SK-N-SH (cell line): Measurements from ENCODE around the gene SLC34A1. TPM values are rescaled to one million over a fixed set of nuclear protein-coding genes. Genes with fewer than 3 reads are reported as not detected.
A peak's percentile ranks its signal among the peaks of the same experiment; 100 is the strongest.

ENCODE experiments used
- CTCF ChIA-PET: fragments of 300-600, 350-600 bp; formaldehyde crosslinking; extraction: SDS; loops from one replicate; lab custom pipeline; 2021; lab: Yijun Ruan, JAX
- POLR2A ChIA-PET: fragments of 350-600 bp; sonication (Branson Sonifier 250); formaldehyde crosslinking; extraction: SDS; loops from one replicate; lab custom pipeline; 2020; ENCODE audit warnings: antibody characterized with exemption, inconsistent platforms; lab: Yijun Ruan, JAX
- DNase-seq: peaks from one replicate; pipeline ENCODE4 v3.0.0; 2012
- H2AFZ ChIP-seq: fragments of 200-600 bp; sonication (generic); 2 replicates; pipeline ENCODE4 v1.8.1; 2016; ENCODE audit warnings: antibody characterized with exemption, mild to moderate bottlenecking, low read depth
- H3F3A ChIP-seq: fragments of 200-600 bp; sonication (generic); replicated peaks from 2 replicates; pipeline ENCODE3; 2016; ENCODE audit warnings: antibody characterized with exemption, mild to moderate bottlenecking; ENCODE audit not compliant: insufficient read depth
- H3K27ac ChIP-seq, 2 experiments: fragments of 200-500 bp in 1 of 2; fragments of 200-600 bp in 1 of 2; sonication (Bioruptor generic) in 1 of 2; sonication (generic), shearing (Covaris generic) in 1 of 2; 2 replicates each; pipeline versions ENCODE4 v1.5.1 to v1.6.1; 2014 to 2016; ENCODE audit warnings: low read depth in 2 of 2, inconsistent platforms in 1 of 2, low read length in 1 of 2, mild to moderate bottlenecking in 1 of 2, mixed read lengths in 1 of 2
- H3K27me3 ChIP-seq: fragments of 200-600 bp; sonication (generic), shearing (Covaris generic); 2 replicates; pipeline ENCODE4 v1.6.1; 2016; ENCODE audit warnings: mixed run types; ENCODE audit not compliant: insufficient read depth
- H3K36me3 ChIP-seq, 2 experiments: fragments of 200-500 bp in 1 of 2; fragments of 200-600 bp in 1 of 2; sonication (Bioruptor generic) in 1 of 2; sonication (generic) in 1 of 2; replicated peaks in 1 of 2; 2 replicates each; pipeline versions ENCODE3 to v1.5.1; 2014 to 2016; ENCODE audit warnings: low read length in 1 of 2, mild to moderate bottlenecking in 1 of 2; ENCODE audit not compliant: insufficient read depth in 2 of 2, control insufficient read depth in 1 of 2
- H3K4me1 ChIP-seq, 2 experiments: fragments of 200-500 bp in 1 of 2; fragments of 200-600 bp in 1 of 2; sonication (Bioruptor generic) in 1 of 2; sonication (generic), shearing (Covaris generic) in 1 of 2; 2 replicates each; pipeline versions ENCODE4 v1.5.1 to v1.6.1; 2014 to 2016; ENCODE audit warnings: low read depth in 1 of 2, low read length in 1 of 2, mixed run types in 1 of 2; ENCODE audit not compliant: insufficient read depth in 2 of 2, control insufficient read depth in 1 of 2
- H3K4me2 ChIP-seq: fragments of 200-600 bp; sonication (generic), shearing (Covaris generic); 2 replicates; pipeline ENCODE4 v1.6.1; 2017; ENCODE audit warnings: mixed run types
- H3K4me3 ChIP-seq, 2 experiments: fragments of 200-500 bp in 1 of 2; fragments of 200-600 bp in 1 of 2; sonication (Bioruptor generic) in 1 of 2; sonication (generic), shearing (Covaris generic) in 1 of 2; 2 replicates each; pipeline versions ENCODE4 v1.5.1 to v1.8.1; 2014 to 2016; ENCODE audit warnings: low read depth in 2 of 2, inconsistent platforms in 1 of 2, low read length in 1 of 2, mild to moderate bottlenecking in 1 of 2, mixed read lengths in 1 of 2, moderate library complexity in 1 of 2
- H3K79me2 ChIP-seq: fragments of 200-600 bp; sonication (generic); 2 replicates; pipeline ENCODE4 v1.8.1; 2017; ENCODE audit warnings: mild to moderate bottlenecking; ENCODE audit not compliant: insufficient read depth
- H3K9ac ChIP-seq: fragments of 200-600 bp; sonication (generic); 2 replicates; pipeline ENCODE4 v1.6.1; 2017; ENCODE audit warnings: mixed run types
- H3K9me2 ChIP-seq: fragments of 200-600 bp; sonication (generic); 2 replicates; pipeline ENCODE4 v1.6.1; 2017; ENCODE audit warnings: mixed run types
- H3K9me3 ChIP-seq: fragments of 200-600 bp; sonication (generic); 2 replicates; pipeline ENCODE4 v1.6.1; 2017; ENCODE audit warnings: mixed run types, mild to moderate bottlenecking, moderate library complexity
- H4K20me1 ChIP-seq: fragments of 200-600 bp; sonication (generic); 2 replicates; pipeline ENCODE4 v1.6.1; 2017; ENCODE audit warnings: mild to moderate bottlenecking, mixed run types; ENCODE audit not compliant: insufficient read depth
- CHD2 ChIP-seq: fragments of 150-350 bp; IDR thresholded peaks from 2 replicates; pipeline ENCODE4 v1.6.1; 2018; ENCODE audit warnings: low read length; ENCODE audit not compliant: partially characterized antibody
- EP300 ChIP-seq, 2 experiments: IDR thresholded peaks; 2 replicates each; pipeline versions ENCODE4 v1.4.0 to v1.6.1; 2012; ENCODE audit warnings: borderline replicate concordance in 1 of 2, low read depth in 1 of 2, low read length in 1 of 2
- GABPA ChIP-seq: IDR thresholded peaks from 2 replicates; pipeline ENCODE4 v1.4.0; 2012; ENCODE audit warnings: low read depth, mild to moderate bottlenecking
- IRF3 ChIP-seq: fragments of 150-350 bp; IDR thresholded peaks from 2 replicates; pipeline ENCODE4 v1.6.1; 2016; ENCODE audit warnings: mild to moderate bottlenecking, low read depth, low read length
- NRF1 ChIP-seq: IDR thresholded peaks from 2 replicates; pipeline ENCODE4 v1.6.1; 2012; ENCODE audit warnings: low read depth, mild to moderate bottlenecking, low read length
- PBX3 ChIP-seq: IDR thresholded peaks from 2 replicates; pipeline ENCODE4; 2012
- POLR2AphosphoS5 ChIP-seq: IDR thresholded peaks from 2 replicates; pipeline ENCODE4 v1.6.1; 2012; ENCODE audit warnings: low read depth, low read length
- REST ChIP-seq: IDR thresholded peaks from 2 replicates; pipeline ENCODE4 v1.6.1; 2012; ENCODE audit warnings: mild to moderate bottlenecking, low read depth, low read length, moderate library complexity
- SMC3 ChIP-seq: IDR thresholded peaks from 2 replicates; pipeline ENCODE4 v1.6.1; 2012; ENCODE audit warnings: low read depth, low read length, improper control_type of control experiment
- TAF1 ChIP-seq: IDR thresholded peaks from 2 replicates; pipeline ENCODE4 v1.6.1; 2012; ENCODE audit warnings: low read depth, mild to moderate bottlenecking, low read length, moderate library complexity, borderline replicate concordance
- TEAD4 ChIP-seq: IDR thresholded peaks from 2 replicates; pipeline ENCODE4 v1.4.0; 2012; ENCODE audit warnings: mild to moderate bottlenecking, borderline replicate concordance; ENCODE audit not compliant: insufficient read depth
- ZBTB33 ChIP-seq: IDR thresholded peaks from 2 replicates; pipeline ENCODE4 v1.4.0; 2012; ENCODE audit warnings: low read depth, borderline replicate concordance
- WGBS: methylation state at CpG from one replicate; pipeline ENCODE4 v1.1.6; 2017; ENCODE audit warnings: low lambda C conversion rate; 5-methylcytosine and 5-hydroxymethylcytosine counted together
- polyA plus RNA-seq, 3 experiments: library from polyadenylated mRNA; depleted of rRNA; stranded (reverse); fragments of >200 nt; gene quantifications; 2 replicates each; pipeline ENCODE4 v1.2.3, GENCODE V29; 2012

Gene SLC34A1
- polyA plus RNA-seq, 1 of the 3 experiments (the other 2 are of a cell fraction), result 0.03 TPM

GRCh38 chr5:177433658-177434217 lies 49.5 kb downstream of the SLC34A1 start:
- CTCF ChIA-PET, result interaction anchor here (3.8 kb wide), 1 partner anchor 30 kb away, joined by 21 read pairs; no protein-coding TSS in a partner anchor
- Histone ChIP-seq H3F3A (peaks cover 4% of the 10 kb centered on the region), H3K4me1 (peaks cover 0 to 10% of the 10 kb centered on the region in 2 experiments; a peak in 1 of 4 replicates), H3K4me2 (no peak overlapping the region), H3K9ac (no peak overlapping the region), H3K4me3 (no peak overlapping the region), H3K9me2 (no peaks in the 10 kb centered on the region), H3K36me3 (peaks cover 12 to 54% of the 10 kb centered on the region in 2 experiments), H3K9me3 (no peaks in the 10 kb centered on the region), H3K27ac (no peak overlapping the region), H3K27me3 (no peaks in the 10 kb centered on the region), H2AFZ (no peak overlapping the region), H4K20me1 (0 out of 2 replicates have a peak, but pooled peaks cover 9% of the 10 kb centered on the region), H3K79me2 (peaks cover 10% of the 10 kb centered on the region)
- 97% methylated on average over 9 of the region's 29 CpGs for WGBS
- TF ChIP-seq PBX3 (0 out of 2 replicates have a peak, but pooled peaks have one; percentile 6), TEAD4 (no peak)
- POLR2A ChIA-PET, result no interaction called here
- no peak for DNase-seq

- Histone ChIP-seq H3K4me1 (peaks cover 0 to 3% of the 10 kb centered on the region in 2 experiments; a peak in 1 of 4 replicates), H3K79me2 (peaks cover 4% of the 10 kb centered on the region; the same call in 1 of the 2 replicates), H3K4me3 (no peak overlapping the region), H3K9ac (no peak overlapping the region), H4K20me1 (0 out of 2 replicates have a peak, but pooled peaks cover 7% of the 10 kb centered on the region), H3F3A (peaks cover 10% of the 10 kb centered on the region), H3K27me3 (no peaks in the 10 kb centered on the region), H3K27ac (no peak overlapping the region), H3K9me3 (no peaks in the 10 kb centered on the region), H2AFZ (no peak overlapping the region), H3K36me3 (peaks cover 12 to 54% of the 10 kb centered on the region in 2 experiments), H3K4me2 (no peak overlapping the region), H3K9me2 (no peaks in the 10 kb centered on the region)
- TF ChIP-seq PBX3 (no peak), NRF1 (no peak), REST (no peak), IRF3 (no peak), GABPA (no peak), POLR2AphosphoS5 (no peak), SMC3 (no peak), EP300 (IDR thresholded peaks at IDR 0.05; ENCODE audit: borderline replicate concordance in 1 of 2, low read depth in 1 of 2, low read length in 1 of 2) (no peak), CHD2 (no peak), TAF1 (no peak), ZBTB33 (no peak)
- 79% methylated on average over 2 of the region's 8 CpGs for WGBS
- no peak for DNase-seq
- CTCF ChIA-PET, result interaction anchor here (3.8 kb wide), 1 partner anchor 30 kb away, joined by 21 read pairs; no protein-coding TSS in a partner anchor
- POLR2A ChIA-PET, result no interaction called here
These were observed 50.2 kb downstream of the SLC34A1 start for GRCh38 chr5:177434437-177434836.
